Thyroid gland (tissue), 4 donors: ENCODE results near the gene PRELP. TPM values are rescaled to one million over a fixed set of nuclear protein-coding genes. Genes with fewer than 3 reads are reported as not detected.

Experiments
- DNase-seq, 2 donors: peaks; one replicate each; pipeline ENCODE4 v3.0.0-alpha.2; 2019
- H3K27ac ChIP-seq, 3 donors: fragments of 200-600 bp; sonication (generic); 1 replicate in 2 of 3; 2 replicates in 1 of 3; pipeline ENCODE4 v1.5.1; 2016 to 2019; ENCODE audit warnings: mild to moderate bottlenecking in 1 of 3, moderate library complexity in 1 of 3
- H3K27me3 ChIP-seq: fragments of 200-600 bp; sonication (generic); one replicate; pipeline ENCODE4 v1.5.1; 2019
- H3K36me3 ChIP-seq, 2 donors: fragments of 200-600 bp; sonication (generic); one replicate each; pipeline ENCODE4 v1.5.1; 2016 to 2019
- H3K4me1 ChIP-seq, 2 donors: fragments of 200-600 bp; sonication (generic); one replicate each; pipeline ENCODE4 v1.5.1; 2017 to 2019
- H3K4me3 ChIP-seq, 3 donors: fragments of 200-600 bp; sonication (generic); replicated peaks in 1 of 3; 1 replicate in 2 of 3; 2 replicates in 1 of 3; pipeline ENCODE4 v1.5.1; 2016; ENCODE audit warnings: mild to moderate bottlenecking in 1 of 3
- H3K9me3 ChIP-seq: fragments of 200-600 bp; sonication (generic); one replicate; pipeline ENCODE4 v1.5.1; 2017
- CTCF ChIP-seq, 6 experiments: fragments of 200-600 bp in 3 of 6; fragments of 450-650 bp in 3 of 6; sonication (generic) in 3 of 6; IDR thresholded peaks; one replicate each; pipeline ENCODE4 v1.5.1; 2016 to 2019; ENCODE audit warnings: antibody characterized with exemption in 6 of 6, mild to moderate bottlenecking in 2 of 6, inconsistent platforms in 1 of 6, moderate library complexity in 1 of 6
- POLR2A ChIP-seq, 2 donors: fragments of 450-650 bp; IDR thresholded peaks; one replicate each; pipeline ENCODE4 v1.6.1; 2017; ENCODE audit warnings: antibody characterized with exemption in 2 of 2, mild to moderate bottlenecking in 2 of 2, moderate library complexity in 1 of 2
- WGBS, 2 donors: methylation state at CpG; one replicate each; pipeline ENCODE4 v1.1.5; 2017; 5-methylcytosine and 5-hydroxymethylcytosine counted together
- intact Hi-C: fragments of 100-400 bp; cut with DNase I; formaldehyde crosslinking; loops from one replicate; pipeline ENCODE4 v1.15.1; 2023
- total RNA-seq, 4 donors: library from RNA; depleted of rRNA; stranded (reverse); fragments of >200 nt; gene quantifications; one replicate each; pipeline ENCODE4 v1.2.3, GENCODE V29; 2016

Gene PRELP
- total RNA-seq, 4 donors from 2014 or later, result 17.5 to 86.1 (median 35.4) TPM

GRCh38 chr1:203531063-203531462 is 55.5 kb downstream of the PRELP start:
- WGBS, 2 donors, result 88 to 95% methylated on average over 3 of the region's 3 CpGs
- H3K4me3 ChIP-seq, result no peak overlapping the region
- H3K36me3 ChIP-seq, result no peaks in the 10 kb centered on the region
- no peak for TF ChIP-seq POLR2A (IDR thresholded peaks at IDR 0.05)
- TF ChIP-seq CTCF (IDR thresholded peaks at IDR 0.05), result no peak
- no peak for DNase-seq
- no peaks in the 10 kb centered on the region for H3K27me3 ChIP-seq
- peaks cover 0 to 4% of the 10 kb centered on the region in 2 donors for H3K4me1 ChIP-seq
- no peak overlapping the region for H3K27ac ChIP-seq
- no peaks in the 10 kb centered on the region for H3K9me3 ChIP-seq
- intact Hi-C loops, result no loop called here

GRCh38 chr1:203534012-203534411 is 58.4 kb downstream of the PRELP start:
- TF ChIP-seq POLR2A (IDR thresholded peaks at IDR 0.05) (no peak), CTCF (IDR thresholded peaks at IDR 0.05) (no peak)
- intact Hi-C loops, result no loop called here

GRCh38 chr1:203534526-203534925 is 58.9 kb downstream of the PRELP start:
- 69 to 80% methylated on average over 3 of the region's 3 CpGs for WGBS, 2 donors
- Histone ChIP-seq H3K4me1 (no peaks in the 10 kb centered on the region), H3K9me3 (no peaks in the 10 kb centered on the region), H3K36me3 (no peaks in the 10 kb centered on the region), H3K4me3 (no peak overlapping the region), H3K27me3 (no peaks in the 10 kb centered on the region), H3K27ac (no peak overlapping the region)
- intact Hi-C loops, result no loop called here
- TF ChIP-seq CTCF (IDR thresholded peaks at IDR 0.05), result no peak
- TF ChIP-seq POLR2A (IDR thresholded peaks at IDR 0.05), result no peak
- DNase-seq, result peak; percentile 24 to 29

More at GRCh38 chr1:203534012-203534411, 58.4 kb downstream of the PRELP start:
- Histone ChIP-seq H3K27me3 (no peaks in the 10 kb centered on the region), H3K9me3 (no peaks in the 10 kb centered on the region), H3K4me1 (no peaks in the 10 kb centered on the region), H3K4me3 (no peak overlapping the region), H3K27ac (no peak overlapping the region), H3K36me3 (no peaks in the 10 kb centered on the region)
- DNase-seq, result no peak

- Histone ChIP-seq H3K27ac (no peak overlapping the region), H3K27me3 (no peaks in the 10 kb centered on the region), H3K4me3 (no peak overlapping the region), H3K9me3 (no peaks in the 10 kb centered on the region), H3K36me3 (no peaks in the 10 kb centered on the region), H3K4me1 (no peaks in the 10 kb centered on the region)
- 82 to 88% methylated on average over 2 of the region's 2 CpGs for WGBS, 2 donors
- TF ChIP-seq POLR2A (IDR thresholded peaks at IDR 0.05), result no peak
- TF ChIP-seq CTCF (IDR thresholded peaks at IDR 0.05), result no peak
- intact Hi-C loops, result no loop called here
- no peak for DNase-seq
These were observed 61.0 kb downstream of the PRELP start for GRCh38 chr1:203536575-203536974.

- WGBS, 2 donors, result 79 to 88% methylated on average over 3 of the region's 3 CpGs
- no peak for TF ChIP-seq CTCF (IDR thresholded peaks at IDR 0.05)
- TF ChIP-seq POLR2A (IDR thresholded peaks at IDR 0.05), result no peak
- Histone ChIP-seq H3K27ac (no peak overlapping the region), H3K4me3 (no peak overlapping the region), H3K27me3 (no peaks in the 10 kb centered on the region), H3K9me3 (no peaks in the 10 kb centered on the region), H3K4me1 (no peaks in the 10 kb centered on the region), H3K36me3 (no peaks in the 10 kb centered on the region)
- intact Hi-C loops, result no loop called here
- no peak for DNase-seq
These were observed 61.4 kb downstream of the PRELP start for GRCh38 chr1:203536980-203537455.
